Calu3 (cell line): Measurements from ENCODE around the gene CFAP61. TPM values are rescaled to one million over a fixed set of nuclear protein-coding genes. Genes with fewer than 3 reads are reported as not detected.

Experiments
- BruUV-seq: library from RNA; stranded (reverse); fragments of 400-500 nt; replicated peaks from 2 replicates; lab custom pipeline; 2021; lab: Mats Ljungman, UMichigan
- CTCF ChIA-PET: fragments of 300-600 bp; sonication (Branson Sonifier 250); formaldehyde crosslinking; loops from one replicate; lab custom pipeline; 2022; ENCODE audit warnings: antibody characterized with exemption; lab: Charles Lee
- DNase-seq: peaks from one replicate; pipeline ENCODE4 v3.0.0; 2022
- H3K27ac Mint-ChIP-seq: one replicate; pipeline ENCODE4 v1.8.0; 2022; ENCODE audit warnings: mixed read lengths; ENCODE audit not compliant: unreplicated experiment
- H3K27me3 Mint-ChIP-seq: one replicate; pipeline ENCODE4 v1.8.0; 2022; ENCODE audit warnings: mixed read lengths; ENCODE audit not compliant: unreplicated experiment
- H3K36me3 Mint-ChIP-seq: one replicate; pipeline ENCODE4 v1.8.0; 2022; ENCODE audit warnings: mild to moderate bottlenecking, moderate library complexity, mixed read lengths; ENCODE audit not compliant: insufficient read depth, unreplicated experiment
- H3K4me1 Mint-ChIP-seq: one replicate; pipeline ENCODE4 v1.8.0; 2022; ENCODE audit warnings: mild to moderate bottlenecking, low read depth, mixed read lengths; ENCODE audit not compliant: unreplicated experiment
- H3K4me3 Mint-ChIP-seq: one replicate; pipeline ENCODE4 v1.8.0; 2022; ENCODE audit warnings: mild to moderate bottlenecking, low read depth, moderate library complexity, mixed read lengths; ENCODE audit not compliant: unreplicated experiment
- H3K9me3 Mint-ChIP-seq: one replicate; pipeline ENCODE4 v1.8.0; 2022; ENCODE audit warnings: low read depth, mixed read lengths; ENCODE audit not compliant: unreplicated experiment
- intact Hi-C: fragments of 100-400 bp; cut with micrococcal nuclease; formaldehyde crosslinking; loops from one replicate; pipeline ENCODE4 v1.10.0; 2022; ENCODE audit not compliant: unreplicated experiment
- total RNA-seq: library from RNA; stranded (reverse); gene quantifications from 2 replicates; pipeline ENCODE4 v1.2.3, GENCODE V29; 2022
- TF ChIP-seq, protein P1 (sequence below): fragments of 200-600 bp; IDR thresholded peaks from one replicate; pipeline ENCODE4 v1.8.0; 2022; ENCODE audit warnings: antibody characterized with exemption; ENCODE audit not compliant: unreplicated experiment

The CFAP61 gene
- total RNA-seq, 1 experiment from 2014 or later = not detected

- CTCF ChIA-PET = no interaction called here
- no peak overlapping the region for H3K4me3 Mint-ChIP-seq
- H3K27me3 Mint-ChIP-seq = no peaks in the 10 kb centered on the region
- no peak overlapping the region for H3K27ac Mint-ChIP-seq
- H3K4me1 Mint-ChIP-seq = no peaks in the 10 kb centered on the region
- TF ChIP-seq, protein P1, sequence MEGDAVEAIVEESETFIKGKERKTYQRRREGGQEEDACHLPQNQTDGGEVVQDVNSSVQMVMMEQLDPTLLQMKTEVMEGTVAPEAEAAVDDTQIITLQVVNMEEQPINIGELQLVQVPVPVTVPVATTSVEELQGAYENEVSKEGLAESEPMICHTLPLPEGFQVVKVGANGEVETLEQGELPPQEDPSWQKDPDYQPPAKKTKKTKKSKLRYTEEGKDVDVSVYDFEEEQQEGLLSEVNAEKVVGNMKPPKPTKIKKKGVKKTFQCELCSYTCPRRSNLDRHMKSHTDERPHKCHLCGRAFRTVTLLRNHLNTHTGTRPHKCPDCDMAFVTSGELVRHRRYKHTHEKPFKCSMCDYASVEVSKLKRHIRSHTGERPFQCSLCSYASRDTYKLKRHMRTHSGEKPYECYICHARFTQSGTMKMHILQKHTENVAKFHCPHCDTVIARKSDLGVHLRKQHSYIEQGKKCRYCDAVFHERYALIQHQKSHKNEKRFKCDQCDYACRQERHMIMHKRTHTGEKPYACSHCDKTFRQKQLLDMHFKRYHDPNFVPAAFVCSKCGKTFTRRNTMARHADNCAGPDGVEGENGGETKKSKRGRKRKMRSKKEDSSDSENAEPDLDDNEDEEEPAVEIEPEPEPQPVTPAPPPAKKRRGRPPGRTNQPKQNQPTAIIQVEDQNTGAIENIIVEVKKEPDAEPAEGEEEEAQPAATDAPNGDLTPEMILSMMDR = no peak
- H3K9me3 Mint-ChIP-seq = no peaks in the 10 kb centered on the region
- intact Hi-C loops = no loop called here
- BruUV-seq = no TSS peak
- DNase-seq = no peak
- no peaks in the 10 kb centered on the region for H3K36me3 Mint-ChIP-seq
Observed at GRCh38 chr20:20399531-20400500, 347.5 kb downstream of the CFAP61 start.

DNA sequence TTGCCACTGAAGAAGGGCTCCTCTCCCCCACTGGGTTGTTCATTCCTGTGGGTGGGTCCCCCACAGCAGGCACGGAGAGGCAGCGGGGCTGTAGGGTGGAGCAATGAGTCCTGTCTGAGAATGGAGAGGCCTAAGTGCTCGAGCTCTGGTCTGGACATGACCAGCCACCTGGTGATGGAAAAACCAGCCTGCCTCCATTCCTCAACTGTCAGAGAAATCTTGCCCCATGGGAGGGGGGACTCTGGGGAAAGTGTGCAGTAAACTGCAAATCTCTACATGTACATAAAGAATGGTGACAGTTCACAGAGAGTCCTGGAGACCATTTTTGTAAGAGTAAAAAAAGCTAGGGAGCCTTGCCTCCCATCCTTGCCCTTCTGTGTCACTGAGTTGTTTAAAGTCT lies 349.7 kb downstream of the CFAP61 start:
- intact Hi-C loops = no loop called here
- H3K4me3 Mint-ChIP-seq = no peak overlapping the region
- DNase-seq = no peak
- H3K27ac Mint-ChIP-seq = no peak overlapping the region
- no peaks in the 10 kb centered on the region for H3K36me3 Mint-ChIP-seq
- H3K27me3 Mint-ChIP-seq = no peaks in the 10 kb centered on the region
- no peaks in the 10 kb centered on the region for H3K9me3 Mint-ChIP-seq
- TF ChIP-seq, protein P1 = no peak
- CTCF ChIA-PET = no interaction called here
- no peaks in the 10 kb centered on the region for H3K4me1 Mint-ChIP-seq
- BruUV-seq = no TSS peak

DNA sequence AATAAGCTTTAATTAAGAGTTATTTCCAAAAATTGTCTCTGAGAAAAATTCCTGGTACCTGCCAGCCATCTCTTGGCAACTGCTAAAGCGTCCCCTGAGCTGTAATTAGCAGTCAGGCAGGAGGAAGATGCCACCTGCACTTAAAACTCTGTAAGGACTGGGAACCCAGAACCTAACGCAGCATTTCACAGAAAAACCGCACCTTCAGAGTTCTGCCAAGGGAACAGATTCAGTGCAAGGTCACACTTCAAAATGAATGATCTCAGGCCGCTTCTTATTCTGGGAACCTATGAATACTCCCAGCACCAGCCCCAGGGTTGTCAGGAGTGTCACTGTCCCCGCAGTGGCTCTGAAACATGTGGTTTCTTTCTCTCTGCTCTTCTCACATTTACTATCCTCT lies 352.3 kb downstream of the CFAP61 start:
- H3K4me3 Mint-ChIP-seq = no peak overlapping the region
- H3K9me3 Mint-ChIP-seq = no peaks in the 10 kb centered on the region
- BruUV-seq = no TSS peak
- no peaks in the 10 kb centered on the region for H3K36me3 Mint-ChIP-seq
- no peaks in the 10 kb centered on the region for H3K27me3 Mint-ChIP-seq
- intact Hi-C loops = no loop called here
- H3K27ac Mint-ChIP-seq = no peak overlapping the region
- TF ChIP-seq, protein P1 = no peak
- no peaks in the 10 kb centered on the region for H3K4me1 Mint-ChIP-seq
- no peak for DNase-seq
- CTCF ChIA-PET = no interaction called here

- Mint-ChIP-seq H3K27ac (no peak overlapping the region), H3K4me3 (no peak overlapping the region), H3K9me3 (no peaks in the 10 kb centered on the region), H3K36me3 (no peaks in the 10 kb centered on the region), H3K27me3 (no peaks in the 10 kb centered on the region), H3K4me1 (no peaks in the 10 kb centered on the region)
- TF ChIP-seq, protein P1 = no peak
- no peak for DNase-seq
- CTCF ChIA-PET = no interaction called here
- BruUV-seq = no TSS peak
- intact Hi-C loops = no loop called here
Observed at GRCh38 chr20:20405623-20406022, 353.3 kb downstream of the CFAP61 start.
